Suprapubic skin (tissue), 4 donors: ENCODE results near the gene PSMG3. TPM values are rescaled to one million over a fixed set of nuclear protein-coding genes. Genes with fewer than 3 reads are reported as not detected.
A peak's percentile ranks its signal among the peaks of the same experiment; 100 is the strongest.

Experiments used
- DNase-seq, 2 donors: peaks; one replicate each; pipeline ENCODE4 v3.0.0-alpha.2; 2019; ENCODE audit warnings: low spot score in 2 of 2
- H3K27ac ChIP-seq: fragments of 200-600 bp; sonication (generic); one replicate; pipeline ENCODE4 v1.5.1; 2019
- H3K27me3 ChIP-seq: fragments of 200-600 bp; sonication (generic); one replicate; pipeline ENCODE4 v1.5.1; 2019
- H3K36me3 ChIP-seq: fragments of 200-600 bp; sonication (generic); one replicate; pipeline ENCODE4 v1.5.1; 2019
- H3K4me1 ChIP-seq: fragments of 200-600 bp; sonication (generic); one replicate; pipeline ENCODE4 v1.5.1; 2019
- H3K4me3 ChIP-seq: fragments of 200-600 bp; sonication (generic); one replicate; pipeline ENCODE4 v1.5.1; 2019; ENCODE audit warnings: mild to moderate bottlenecking
- H3K9me3 ChIP-seq: fragments of 200-600 bp; sonication (generic); one replicate; pipeline ENCODE4 v1.5.1; 2019
- EP300 ChIP-seq: sonication (generic); formaldehyde crosslinking; IDR thresholded peaks from one replicate; pipeline ENCODE4 v1.6.1; 2017; ENCODE audit warnings: antibody characterized with exemption
- POLR2A ChIP-seq, 2 donors: fragments of 450-650 bp; IDR thresholded peaks; one replicate each; pipeline ENCODE4 v1.6.1; 2017; ENCODE audit warnings: antibody characterized with exemption in 2 of 2, mild to moderate bottlenecking in 2 of 2, moderate library complexity in 2 of 2
- POLR2AphosphoS5 ChIP-seq, 3 donors: sonication (generic); formaldehyde crosslinking; IDR thresholded peaks; one replicate each; pipeline ENCODE4 v1.6.1; 2017; ENCODE audit warnings: antibody characterized with exemption in 3 of 3
- WGBS: methylation state at CpG from one replicate; pipeline ENCODE4 v1.1.5; 2018; 5-methylcytosine and 5-hydroxymethylcytosine counted together
- total RNA-seq, 4 donors: library from RNA; depleted of rRNA; stranded (reverse); fragments of >200 nt; gene quantifications; one replicate each; pipeline ENCODE4 v1.1.0, GENCODE V29; 2016
- TF ChIP-seq, protein P1 (sequence below), 2 donors: fragments of 200-600 bp in 1 of 2; fragments of 450-650 bp in 1 of 2; sonication (generic) in 1 of 2; IDR thresholded peaks; one replicate each; pipeline ENCODE4 v1.5.1; 2016 to 2019; ENCODE audit warnings: antibody characterized with exemption in 2 of 2, mild to moderate bottlenecking in 1 of 2, moderate library complexity in 1 of 2

The PSMG3 gene
- total RNA-seq, 4 donors from 2014 or later = 35.7 to 79.0 (median 62.0) TPM

DNA sequence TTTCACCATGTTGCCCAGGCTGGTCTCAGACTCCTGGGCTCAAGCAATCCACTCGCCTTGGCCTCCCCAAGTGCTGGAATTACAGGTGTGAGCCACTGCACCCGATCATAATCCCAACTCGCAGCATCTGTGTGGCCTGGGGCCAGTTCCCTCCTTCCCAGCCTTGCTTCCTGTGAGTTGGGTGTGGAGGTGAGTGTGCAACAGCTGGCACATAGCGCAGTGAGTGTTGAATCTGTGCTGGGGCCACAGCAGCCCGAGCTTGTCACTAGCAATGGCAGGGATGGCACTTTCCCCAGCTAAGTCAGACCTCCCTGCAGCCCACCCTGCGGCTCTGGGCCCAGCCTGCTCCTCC is 26.0 kb downstream of the PSMG3 start:
- no peak overlapping the region for H3K4me3 ChIP-seq
- no peak for DNase-seq
- peaks cover 29% of the 10 kb centered on the region for H3K4me1 ChIP-seq
- WGBS = 51% methylated on average over 3 of the region's 6 CpGs
- H3K36me3 ChIP-seq = peaks cover 49% of the 10 kb centered on the region
- TF ChIP-seq EP300 (no peak), POLR2A (IDR thresholded peaks at IDR 0.05) (no peak), POLR2AphosphoS5 (IDR thresholded peaks at IDR 0.05) (no peak)
- TF ChIP-seq, protein P1, sequence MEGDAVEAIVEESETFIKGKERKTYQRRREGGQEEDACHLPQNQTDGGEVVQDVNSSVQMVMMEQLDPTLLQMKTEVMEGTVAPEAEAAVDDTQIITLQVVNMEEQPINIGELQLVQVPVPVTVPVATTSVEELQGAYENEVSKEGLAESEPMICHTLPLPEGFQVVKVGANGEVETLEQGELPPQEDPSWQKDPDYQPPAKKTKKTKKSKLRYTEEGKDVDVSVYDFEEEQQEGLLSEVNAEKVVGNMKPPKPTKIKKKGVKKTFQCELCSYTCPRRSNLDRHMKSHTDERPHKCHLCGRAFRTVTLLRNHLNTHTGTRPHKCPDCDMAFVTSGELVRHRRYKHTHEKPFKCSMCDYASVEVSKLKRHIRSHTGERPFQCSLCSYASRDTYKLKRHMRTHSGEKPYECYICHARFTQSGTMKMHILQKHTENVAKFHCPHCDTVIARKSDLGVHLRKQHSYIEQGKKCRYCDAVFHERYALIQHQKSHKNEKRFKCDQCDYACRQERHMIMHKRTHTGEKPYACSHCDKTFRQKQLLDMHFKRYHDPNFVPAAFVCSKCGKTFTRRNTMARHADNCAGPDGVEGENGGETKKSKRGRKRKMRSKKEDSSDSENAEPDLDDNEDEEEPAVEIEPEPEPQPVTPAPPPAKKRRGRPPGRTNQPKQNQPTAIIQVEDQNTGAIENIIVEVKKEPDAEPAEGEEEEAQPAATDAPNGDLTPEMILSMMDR (IDR thresholded peaks at IDR 0.05) = no peak
- no peaks in the 10 kb centered on the region for H3K9me3 ChIP-seq
- no peak overlapping the region for H3K27ac ChIP-seq
- H3K27me3 ChIP-seq = no peaks in the 10 kb centered on the region

DNA sequence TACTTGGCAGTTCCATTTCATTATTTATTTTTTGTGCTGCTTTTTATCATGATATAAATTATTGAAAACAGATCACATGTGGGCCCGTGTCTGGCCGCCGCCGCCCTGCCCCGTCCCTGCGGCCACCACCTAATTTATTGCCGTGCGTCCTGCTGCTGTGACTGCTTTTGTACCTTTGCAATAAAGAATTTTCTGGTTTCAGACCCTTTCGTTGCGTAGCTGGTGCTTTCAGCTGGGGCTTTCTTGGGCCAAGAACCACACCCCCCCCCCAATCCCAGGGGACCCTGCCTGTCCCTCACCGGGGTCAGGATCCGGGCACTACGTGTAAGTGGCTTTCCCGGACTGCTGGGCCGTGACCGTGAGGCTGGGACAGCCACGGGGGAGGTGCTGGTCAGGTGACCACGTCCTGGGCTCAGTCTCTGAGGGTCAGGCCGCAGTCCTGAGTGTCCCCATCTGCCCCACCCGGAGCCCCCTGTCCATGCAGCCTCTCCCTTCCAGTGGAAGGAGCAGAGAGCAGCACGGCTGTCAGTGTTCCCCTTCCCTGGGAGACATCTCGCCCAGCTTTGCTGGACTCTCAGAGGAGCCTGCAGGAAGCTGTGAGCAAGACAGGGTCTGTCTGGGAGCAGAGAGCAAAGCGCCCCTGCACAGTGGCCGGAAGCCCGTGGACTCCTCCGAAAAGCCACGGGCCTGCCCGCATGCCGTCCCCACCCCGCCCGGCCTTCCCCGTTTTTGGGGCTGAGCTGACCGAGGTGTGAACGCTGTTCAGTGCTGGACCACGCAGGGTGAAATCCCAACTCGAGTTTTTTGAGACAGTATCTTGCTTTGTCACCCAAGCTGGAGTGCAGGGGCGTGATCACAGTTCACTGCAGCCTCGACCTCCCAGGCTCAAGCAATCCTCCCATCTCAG is 26.7 kb downstream of the PSMG3 start:
- TF ChIP-seq EP300 (no peak), POLR2A (IDR thresholded peaks at IDR 0.05) (no peak), POLR2AphosphoS5 (IDR thresholded peaks at IDR 0.05) (no peak)
- TF ChIP-seq, protein P1 (IDR thresholded peaks at IDR 0.05) = no peak
- Histone ChIP-seq H3K27me3 (no peaks in the 10 kb centered on the region), H3K36me3 (peaks cover 48% of the 10 kb centered on the region), H3K4me3 (no peak overlapping the region), H3K4me1 (peaks cover 36% of the 10 kb centered on the region), H3K27ac (no peak overlapping the region), H3K9me3 (no peaks in the 10 kb centered on the region)
- DNase-seq = no peak
- WGBS = 79% methylated on average over 22 of the region's 38 CpGs

DNA sequence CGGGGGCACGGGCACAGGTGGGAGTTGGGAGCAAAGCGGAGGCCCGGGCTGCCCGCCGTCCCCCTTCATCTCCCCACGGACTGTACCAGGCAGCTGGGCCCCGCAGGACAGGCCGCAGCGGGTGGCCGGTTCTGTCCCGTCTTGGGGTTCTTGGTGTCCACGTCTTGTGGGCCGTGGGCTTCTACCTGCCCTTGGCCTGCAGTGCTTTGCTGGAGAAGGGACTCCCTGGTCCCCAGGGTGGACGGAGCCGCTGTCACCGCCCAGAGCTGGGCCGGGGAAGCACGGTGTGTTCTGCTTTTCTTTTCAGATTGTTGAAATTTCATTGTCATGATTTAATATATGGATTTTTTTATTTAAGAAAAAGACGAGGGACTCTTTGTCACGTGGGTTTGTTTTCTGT is 27.5 kb downstream of the PSMG3 start:
- H3K27me3 ChIP-seq = no peaks in the 10 kb centered on the region
- peaks cover 44% of the 10 kb centered on the region for H3K4me1 ChIP-seq
- 93% methylated on average over 21 of the region's 21 CpGs for WGBS
- H3K36me3 ChIP-seq = peaks cover 41% of the 10 kb centered on the region
- peak in 1 of 2 donors; percentile 64 for DNase-seq
- no peak overlapping the region for H3K4me3 ChIP-seq
- H3K27ac ChIP-seq = no peak overlapping the region
- no peaks in the 10 kb centered on the region for H3K9me3 ChIP-seq
- TF ChIP-seq, protein P1 (IDR thresholded peaks at IDR 0.05) = no peak
- TF ChIP-seq EP300 = no peak
- no peak for TF ChIP-seq POLR2A (IDR thresholded peaks at IDR 0.05)
- TF ChIP-seq POLR2AphosphoS5 (IDR thresholded peaks at IDR 0.05) = no peak

DNA sequence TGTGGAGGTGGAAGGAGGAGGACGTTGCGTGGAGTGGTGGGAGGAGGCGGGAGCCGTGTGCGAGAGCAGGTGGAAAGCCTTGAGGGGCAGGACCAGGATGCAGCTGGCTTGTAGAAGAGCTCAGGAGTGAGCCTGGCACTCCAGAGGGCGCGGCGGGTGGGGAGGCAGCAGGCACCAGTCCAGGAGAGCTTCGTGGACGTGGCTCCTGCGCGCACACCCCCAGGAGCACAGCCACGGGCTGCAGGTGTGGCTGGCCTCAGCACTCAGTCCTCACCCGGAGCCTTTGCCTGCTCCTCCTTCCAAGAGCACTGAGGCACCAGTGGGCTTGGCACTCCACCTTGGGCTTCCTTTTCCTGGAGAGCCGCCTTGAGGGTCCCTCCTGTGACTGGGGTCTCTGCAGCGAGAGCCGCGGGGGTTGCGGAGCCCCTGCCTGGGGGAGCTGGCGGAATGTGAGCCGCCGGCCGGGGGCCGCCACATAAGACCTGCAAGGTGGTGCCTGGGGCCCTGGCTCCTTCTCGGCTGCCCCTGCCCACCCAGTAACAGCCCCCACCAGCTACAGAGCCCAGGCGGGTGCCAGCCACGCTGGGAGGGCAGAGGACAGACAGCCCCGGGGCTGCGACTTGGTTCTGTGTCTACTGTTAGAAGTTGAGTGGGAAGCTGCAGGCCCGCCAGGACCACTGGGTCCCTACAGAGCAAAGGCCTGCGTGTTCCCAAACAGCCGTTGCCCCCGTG is 28.2 kb downstream of the PSMG3 start:
- H3K27ac ChIP-seq = no peak overlapping the region
- H3K4me1 ChIP-seq = peaks cover 48% of the 10 kb centered on the region
- DNase-seq = peak in 1 of 2 donors; percentile 64
- no peaks in the 10 kb centered on the region for H3K27me3 ChIP-seq
- no peaks in the 10 kb centered on the region for H3K9me3 ChIP-seq
- TF ChIP-seq POLR2AphosphoS5 (IDR thresholded peaks at IDR 0.05) = no peak
- TF ChIP-seq POLR2A (IDR thresholded peaks at IDR 0.05) = no peak
- no peak for TF ChIP-seq EP300
- TF ChIP-seq, protein P1 (IDR thresholded peaks at IDR 0.05) = no peak
- 86% methylated on average over 24 of the region's 33 CpGs for WGBS
- peaks cover 41% of the 10 kb centered on the region for H3K36me3 ChIP-seq
- H3K4me3 ChIP-seq = no peak overlapping the region

DNA sequence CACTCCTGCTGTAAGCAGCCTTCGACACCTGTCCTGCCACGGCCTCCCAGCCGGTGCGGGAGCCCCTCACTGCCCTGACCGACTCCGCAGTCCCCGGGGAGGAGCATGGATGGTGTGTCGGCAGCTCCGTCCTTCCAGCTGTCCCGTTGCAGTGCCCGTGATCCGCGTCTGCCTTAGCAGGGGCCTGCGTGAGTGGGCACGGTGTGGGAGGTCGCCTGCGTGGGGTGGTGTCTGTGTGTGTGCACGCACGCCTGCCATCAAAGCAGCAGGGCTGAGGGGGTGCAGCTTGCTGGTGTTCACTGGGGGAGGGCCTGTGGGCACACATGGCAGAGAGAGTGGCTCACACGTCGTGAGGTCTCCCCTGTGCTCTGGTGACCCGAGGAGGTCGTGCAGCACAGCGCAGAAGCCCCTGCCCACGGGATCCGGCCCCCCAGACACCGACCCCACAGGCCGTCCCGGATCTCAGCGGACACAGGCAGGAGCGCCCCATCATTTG is 29.0 kb downstream of the PSMG3 start:
- TF ChIP-seq POLR2A (IDR thresholded peaks at IDR 0.05) = no peak
- no peak for TF ChIP-seq POLR2AphosphoS5 (IDR thresholded peaks at IDR 0.05)
- TF ChIP-seq, protein P1 (IDR thresholded peaks at IDR 0.05) = no peak
- Histone ChIP-seq H3K9me3 (no peaks in the 10 kb centered on the region), H3K4me3 (no peak overlapping the region), H3K4me1 (peaks cover 53% of the 10 kb centered on the region), H3K27me3 (no peaks in the 10 kb centered on the region), H3K27ac (no peak overlapping the region), H3K36me3 (peaks cover 43% of the 10 kb centered on the region)
- DNase-seq = peak in 1 of 2 donors; percentile 73
- WGBS = 93% methylated on average over 24 of the region's 31 CpGs
